Panc1 (cell line): ENCODE measurements around the gene MRPS27.

Experiments
- POLR2AphosphoS5 ChIP-seq: IDR thresholded peaks from 2 replicates; pipeline ENCODE4 v1.6.1; 2012; ENCODE audit warnings: mild to moderate bottlenecking, low read depth, low read length, moderate library complexity
- TF ChIP-seq, protein P1 (sequence below): fragments of 450-650 bp; IDR thresholded peaks from 2 replicates; pipeline ENCODE4 v1.5.1; 2017; ENCODE audit warnings: mild to moderate bottlenecking

DNA sequence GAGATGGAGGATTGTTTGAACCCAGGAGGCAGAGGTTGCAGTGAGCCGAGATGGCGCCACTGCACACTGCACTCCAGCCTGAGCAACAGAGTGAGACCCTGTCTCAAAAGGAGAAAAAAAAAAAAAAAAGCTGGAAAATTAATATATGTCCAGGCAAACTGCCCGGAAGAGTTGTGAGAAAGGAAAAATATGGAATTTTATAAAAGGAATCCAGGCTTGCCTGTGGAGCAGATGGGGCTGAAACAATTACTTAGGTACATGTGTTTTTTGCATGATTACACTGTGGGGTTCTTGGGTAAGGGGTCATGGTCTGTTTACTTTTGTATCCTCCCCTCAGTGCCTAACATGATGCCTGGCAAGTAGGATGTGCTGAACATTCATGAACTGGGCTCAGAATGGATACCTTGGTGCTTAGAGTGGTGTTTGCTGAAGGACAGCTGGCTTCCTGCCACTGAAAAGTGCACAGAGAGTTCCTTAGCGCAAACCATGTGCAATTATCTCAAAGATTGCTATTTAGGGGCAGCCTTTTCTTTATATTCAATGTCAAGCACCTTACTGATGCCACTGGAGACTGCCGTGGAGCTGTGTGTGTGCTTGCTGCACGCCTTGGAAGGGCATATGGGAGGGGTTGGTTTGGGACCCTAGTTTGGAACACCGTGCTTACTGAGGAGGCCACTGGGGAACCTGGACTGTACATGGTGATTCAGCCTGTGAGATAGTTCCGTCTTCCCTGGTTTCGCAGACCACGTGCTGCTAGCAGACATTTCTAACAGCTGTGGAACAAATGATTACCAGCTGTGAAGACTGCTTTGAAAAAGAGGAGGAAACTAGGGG is 134.3 kb downstream of the MRPS27 start:
- TF ChIP-seq, protein P1, sequence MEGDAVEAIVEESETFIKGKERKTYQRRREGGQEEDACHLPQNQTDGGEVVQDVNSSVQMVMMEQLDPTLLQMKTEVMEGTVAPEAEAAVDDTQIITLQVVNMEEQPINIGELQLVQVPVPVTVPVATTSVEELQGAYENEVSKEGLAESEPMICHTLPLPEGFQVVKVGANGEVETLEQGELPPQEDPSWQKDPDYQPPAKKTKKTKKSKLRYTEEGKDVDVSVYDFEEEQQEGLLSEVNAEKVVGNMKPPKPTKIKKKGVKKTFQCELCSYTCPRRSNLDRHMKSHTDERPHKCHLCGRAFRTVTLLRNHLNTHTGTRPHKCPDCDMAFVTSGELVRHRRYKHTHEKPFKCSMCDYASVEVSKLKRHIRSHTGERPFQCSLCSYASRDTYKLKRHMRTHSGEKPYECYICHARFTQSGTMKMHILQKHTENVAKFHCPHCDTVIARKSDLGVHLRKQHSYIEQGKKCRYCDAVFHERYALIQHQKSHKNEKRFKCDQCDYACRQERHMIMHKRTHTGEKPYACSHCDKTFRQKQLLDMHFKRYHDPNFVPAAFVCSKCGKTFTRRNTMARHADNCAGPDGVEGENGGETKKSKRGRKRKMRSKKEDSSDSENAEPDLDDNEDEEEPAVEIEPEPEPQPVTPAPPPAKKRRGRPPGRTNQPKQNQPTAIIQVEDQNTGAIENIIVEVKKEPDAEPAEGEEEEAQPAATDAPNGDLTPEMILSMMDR, result no peak
- TF ChIP-seq POLR2AphosphoS5, result no peak
